ENCODE data around the gene PRPSAP1.
"Not testable (repeated sequence)": the region's sequence is repeated elsewhere in the genome, so short reads cannot be mapped to it uniquely, and the experiment has no call there.

Gene PRPSAP1

GRCh38 chr17:76360461-76360860 is 6.7 kb upstream of the PRPSAP1 start:
- no peak for DNase-seq (ENCODE audit: low read depth in 2 of 2)

- not testable (repeated sequence) for DNase-seq (ENCODE audit: low read depth in 2 of 2)
These were observed 6.1 kb upstream of the PRPSAP1 start for GRCh38 chr17:76359776-76360175.

GRCh38 chr17:76359375-76359774 is 5.7 kb upstream of the PRPSAP1 start:
- no peak for DNase-seq (ENCODE audit: low read depth in 2 of 2)

- no peak for DNase-seq (ENCODE audit: low read depth in 2 of 2)
These were observed 4.0 kb upstream of the PRPSAP1 start for GRCh38 chr17:76357597-76358158.

GRCh38 chr17:76356803-76357456 is 3.2 kb upstream of the PRPSAP1 start:
- DNase-seq (ENCODE audit: low read depth in 2 of 2): no peak

GRCh38 chr17:76354747-76355310 is 1.1 kb upstream of the PRPSAP1 start:
- DNase-seq (ENCODE audit: low read depth in 2 of 2): no peak

- no peak for DNase-seq (ENCODE audit: low read depth in 2 of 2)
These were observed 607 bp upstream of the PRPSAP1 start for GRCh38 chr17:76354317-76354729.

GRCh38 chr17:76353004-76353598 is 615 bp downstream of the PRPSAP1 start:
- no peak for DNase-seq (ENCODE audit: low read depth in 2 of 2)

- no peak for DNase-seq (ENCODE audit: low read depth in 2 of 2)
These were observed 2.1 kb downstream of the PRPSAP1 start for GRCh38 chr17:76351526-76352071.

GRCh38 chr17:76350463-76350862 is 3.3 kb downstream of the PRPSAP1 start:
- no peak for DNase-seq (ENCODE audit: low read depth in 2 of 2)

GRCh38 chr17:76346936-76347335 is 6.8 kb downstream of the PRPSAP1 start:
- DNase-seq (ENCODE audit: low read depth in 2 of 2): not testable (repeated sequence)

GRCh38 chr17:76345377-76345974 is 8.2 kb downstream of the PRPSAP1 start:
- DNase-seq (ENCODE audit: low read depth in 2 of 2): no peak

GRCh38 chr17:76343106-76343505 is 10.6 kb downstream of the PRPSAP1 start:
- no peak for DNase-seq (ENCODE audit: low read depth in 2 of 2)

GRCh38 chr17:76341301-76341700 is 12.4 kb downstream of the PRPSAP1 start:
- DNase-seq (ENCODE audit: low read depth in 2 of 2): no peak

GRCh38 chr17:76337413-76337777 is 16.3 kb downstream of the PRPSAP1 start:
- no peak for DNase-seq (ENCODE audit: low read depth in 2 of 2)

GRCh38 chr17:76336756-76337412 is 16.8 kb downstream of the PRPSAP1 start:
- DNase-seq (ENCODE audit: low read depth in 2 of 2): no peak

- no peak for DNase-seq (ENCODE audit: low read depth in 2 of 2)
These were observed 17.9 kb downstream of the PRPSAP1 start for GRCh38 chr17:76335716-76336381.

GRCh38 chr17:76333673-76334505 is 19.8 kb downstream of the PRPSAP1 start:
- DNase-seq (ENCODE audit: low read depth in 2 of 2): no peak

GRCh38 chr17:76331083-76331482 is 22.6 kb downstream of the PRPSAP1 start:
- DNase-seq (ENCODE audit: low read depth in 2 of 2): no peak

- DNase-seq (ENCODE audit: low read depth in 2 of 2): no peak
These were observed 24.1 kb downstream of the PRPSAP1 start for GRCh38 chr17:76329664-76330063.
